ENCODE results near the gene MMP8.

- TF ChIP-seq SP1 (IDR thresholded peaks at IDR 0.05) (no peak), TARDBP (IDR thresholded peaks at IDR 0.05) (no peak)
Observed at GRCh38 chr11:102763440-102763839, 38.7 kb upstream of the MMP8 start.

Measured in HEK293T (cell line).